ENCODE measurements around the gene RNF169.

DNA sequence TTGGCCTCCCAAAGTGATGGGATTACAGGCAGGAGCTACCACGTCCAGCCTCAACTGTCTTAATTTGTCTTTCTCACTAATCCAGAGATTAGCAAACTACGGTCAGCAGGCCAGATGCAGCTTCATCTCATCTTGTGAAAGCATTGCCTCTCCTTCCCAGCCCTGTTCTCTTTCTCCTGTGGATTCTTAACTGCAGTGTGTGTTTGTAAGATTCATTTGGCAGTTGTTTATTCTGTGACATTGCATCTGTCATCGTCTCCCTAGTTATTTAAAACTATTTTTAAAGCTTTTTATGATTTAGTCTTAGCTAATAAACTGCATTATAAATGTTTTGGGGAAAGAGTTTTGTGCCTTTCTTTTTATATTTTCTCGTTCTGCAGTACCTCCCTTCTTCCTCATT, 29.2 kb downstream of the RNF169 start:
- TF ChIP-seq ZNF292 (CRISPR knock-in tag; IDR thresholded peaks at IDR 0.05; ENCODE audit: borderline replicate concordance, low read depth) (no peak), CTCF (CRISPR knock-in tag; IDR thresholded peaks at IDR 0.05) (no peak)

Measured in HepG2 (cell line).